ENCODE results near the gene HPCAL4.
A peak's percentile ranks its signal among the peaks of the same experiment; 100 is the strongest.

DNA sequence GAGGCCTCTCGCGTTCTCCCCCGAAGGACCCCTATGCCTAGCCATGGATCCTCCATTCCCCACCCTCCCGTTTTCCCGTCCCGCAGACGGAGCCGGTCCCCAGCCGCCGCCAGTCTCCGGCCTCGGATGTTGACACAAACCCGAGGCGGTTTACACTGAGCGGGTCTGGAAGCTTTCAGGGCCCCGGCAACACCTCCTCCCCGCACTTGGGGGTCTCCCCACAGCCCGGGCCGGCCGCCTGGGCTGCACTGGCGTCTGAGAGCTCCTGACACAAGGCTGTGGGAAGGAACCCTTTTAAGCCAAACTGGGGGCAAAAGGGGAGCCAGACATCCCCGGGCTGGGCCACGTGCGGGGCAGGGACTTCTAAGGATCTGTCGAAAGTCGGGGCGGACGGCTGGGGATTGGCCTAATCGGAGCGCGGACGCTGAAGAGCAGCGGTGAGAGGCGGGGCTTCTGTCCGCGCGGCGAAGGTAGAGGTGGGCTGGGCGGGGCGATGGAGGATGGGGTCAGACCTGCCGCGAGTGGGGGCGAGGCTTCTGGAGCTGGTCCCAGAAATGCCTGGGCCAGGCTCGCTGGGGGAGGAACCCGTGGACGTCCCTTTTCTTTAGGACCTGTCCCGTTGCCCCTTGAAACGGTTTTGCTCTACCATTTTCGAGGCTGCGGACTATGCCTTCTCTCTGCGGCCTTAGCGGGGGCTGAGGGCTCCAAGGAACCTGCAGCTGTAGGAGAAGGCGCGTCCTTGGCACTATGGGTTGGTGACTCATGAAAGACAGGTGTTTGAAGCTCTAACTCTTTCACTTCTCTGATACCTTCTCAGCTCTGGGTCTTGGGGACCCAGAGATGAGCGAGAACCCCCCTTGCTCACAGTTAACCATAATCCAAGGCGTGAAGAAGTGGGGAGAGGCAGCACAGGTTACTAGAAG, 1.2 kb upstream of the HPCAL4 start:
- TF ChIP-seq, protein P1, sequence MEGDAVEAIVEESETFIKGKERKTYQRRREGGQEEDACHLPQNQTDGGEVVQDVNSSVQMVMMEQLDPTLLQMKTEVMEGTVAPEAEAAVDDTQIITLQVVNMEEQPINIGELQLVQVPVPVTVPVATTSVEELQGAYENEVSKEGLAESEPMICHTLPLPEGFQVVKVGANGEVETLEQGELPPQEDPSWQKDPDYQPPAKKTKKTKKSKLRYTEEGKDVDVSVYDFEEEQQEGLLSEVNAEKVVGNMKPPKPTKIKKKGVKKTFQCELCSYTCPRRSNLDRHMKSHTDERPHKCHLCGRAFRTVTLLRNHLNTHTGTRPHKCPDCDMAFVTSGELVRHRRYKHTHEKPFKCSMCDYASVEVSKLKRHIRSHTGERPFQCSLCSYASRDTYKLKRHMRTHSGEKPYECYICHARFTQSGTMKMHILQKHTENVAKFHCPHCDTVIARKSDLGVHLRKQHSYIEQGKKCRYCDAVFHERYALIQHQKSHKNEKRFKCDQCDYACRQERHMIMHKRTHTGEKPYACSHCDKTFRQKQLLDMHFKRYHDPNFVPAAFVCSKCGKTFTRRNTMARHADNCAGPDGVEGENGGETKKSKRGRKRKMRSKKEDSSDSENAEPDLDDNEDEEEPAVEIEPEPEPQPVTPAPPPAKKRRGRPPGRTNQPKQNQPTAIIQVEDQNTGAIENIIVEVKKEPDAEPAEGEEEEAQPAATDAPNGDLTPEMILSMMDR (IDR thresholded peaks at IDR 0.05) = no peak
- TF ChIP-seq EZH2phosphoT487 (IDR thresholded peaks at IDR 0.05) = peak; percentile 81
- TF ChIP-seq EZH2 (IDR thresholded peaks at IDR 0.05) = peak; percentile 94

Measured in neural progenitor cell (in vitro differentiated cells).